Ammon's horn (tissue), 1 donor: Measurements from ENCODE around the gene UBA7.

Source experiments
- DNase-seq: peaks from one replicate; pipeline ENCODE4 v3.0.0-alpha.2; 2016; ENCODE audit warnings: low spot score

Gene UBA7

GRCh38 chr3:49804141-49805041 lies 9.4 kb downstream of the UBA7 start:
- DNase-seq, result no peak

GRCh38 chr3:49803465-49804140 lies 10.2 kb downstream of the UBA7 start:
- DNase-seq, result peak; percentile 57

GRCh38 chr3:49802719-49803464 lies 10.9 kb downstream of the UBA7 start, which contains the start of gene INKA1:
Gene INKA1, plus strand, starts transcription at chr3:49803261. Its CDS starts 132 bp downstream, at chr3:49803393.
- peak; percentile 94 for DNase-seq

GRCh38 chr3:49801160-49801559 lies 12.6 kb downstream of the UBA7 start:
- no peak for DNase-seq

DNA sequence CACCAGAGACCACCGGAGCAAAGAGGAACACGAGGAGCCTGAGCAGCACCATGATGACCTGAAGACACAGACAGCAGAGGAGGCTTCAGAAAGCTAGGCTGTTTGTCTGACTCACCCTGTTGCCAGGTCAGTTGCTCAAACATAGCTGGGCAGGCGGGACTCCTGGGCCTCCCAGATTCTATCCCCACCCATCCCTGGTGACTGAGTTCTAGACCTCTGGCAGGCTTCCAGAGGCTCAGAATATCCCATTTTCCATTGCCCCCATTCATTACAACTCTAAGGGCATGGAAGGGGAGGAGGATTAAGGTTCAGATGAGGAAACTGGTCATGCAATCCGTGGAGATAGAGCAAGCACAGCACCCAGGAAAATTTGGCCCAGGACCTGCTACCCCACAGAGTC lies 14.0 kb downstream of the UBA7 start, which contains the start of gene CDHR4:
TSS of gene CDHR4 (minus strand) at position 113 of the 400 bp plus-strand sequence. CDS start at position 52, 61 bp downstream.
- no peak for DNase-seq

DNA sequence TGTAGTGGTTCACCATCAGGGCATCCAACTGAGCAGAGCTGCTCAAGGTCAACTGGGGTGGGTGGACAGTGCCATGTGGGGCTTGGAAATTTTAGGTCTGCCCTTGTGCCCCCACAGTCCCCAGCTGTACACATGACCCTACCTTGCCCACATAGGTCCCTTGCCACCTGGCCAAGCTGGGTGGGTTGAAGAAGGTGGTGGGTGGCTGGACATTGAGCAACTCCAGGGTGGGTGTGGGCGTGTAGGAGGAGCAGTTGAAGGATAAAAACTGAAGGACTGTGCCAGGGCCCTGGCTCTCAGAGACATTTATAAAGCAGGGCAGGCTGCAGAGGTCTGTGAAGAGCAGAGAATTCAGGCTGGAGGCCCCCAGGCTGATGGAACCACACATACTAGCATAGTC lies 14.6 kb downstream of the UBA7 start:
- no peak for DNase-seq

- DNase-seq, result no peak
Observed at GRCh38 chr3:49794926-49795905, 18.5 kb downstream of the UBA7 start.

DNA sequence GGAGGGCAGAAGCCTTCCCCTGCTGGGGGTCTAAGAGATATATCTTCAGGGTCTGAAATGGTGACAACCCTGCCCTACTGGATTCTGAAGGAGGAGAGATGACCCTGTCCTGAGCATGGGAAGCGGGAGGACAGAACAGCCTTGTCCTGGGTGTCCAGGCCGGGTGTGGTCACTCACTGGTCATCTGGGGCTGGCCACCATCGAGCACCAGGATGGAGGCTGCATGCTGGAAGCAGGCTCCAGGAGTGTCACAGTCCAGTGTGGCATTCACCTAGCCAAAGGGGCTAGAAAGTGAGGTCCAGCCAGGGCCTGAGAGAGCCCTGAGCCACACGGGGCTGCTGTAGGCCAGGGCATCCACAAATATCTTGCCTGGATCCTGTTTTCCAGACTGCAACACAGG lies 19.3 kb downstream of the UBA7 start:
- no peak for DNase-seq

DNA sequence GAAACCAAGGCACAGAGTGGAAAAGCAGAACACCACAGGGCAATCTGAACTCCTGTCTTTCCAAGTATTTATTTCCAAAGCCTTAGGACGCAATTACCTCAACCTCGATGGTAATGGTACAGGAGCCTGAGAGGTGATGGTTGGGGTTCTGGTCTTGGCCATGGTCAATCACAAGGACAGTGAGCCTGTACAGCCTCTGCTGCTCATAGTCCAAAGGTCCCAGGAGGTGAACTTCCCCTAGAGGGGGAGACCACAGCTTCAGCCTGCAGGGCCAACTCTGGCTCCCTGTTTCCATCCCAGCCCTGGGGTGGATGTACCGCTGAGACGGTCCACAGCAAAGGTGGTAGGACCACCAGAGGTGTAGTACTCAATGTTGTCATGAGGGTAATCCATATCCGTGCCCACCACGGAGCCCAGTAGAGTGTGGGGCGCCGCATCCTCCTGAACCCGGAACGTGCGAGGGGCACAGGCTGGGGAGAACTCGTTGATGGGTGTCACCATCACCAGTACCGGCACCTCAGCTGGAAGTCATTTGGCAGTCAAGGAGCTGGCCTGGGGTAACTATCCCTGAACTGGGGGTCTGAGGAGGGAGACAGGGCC lies 20.2 kb downstream of the UBA7 start:
- no peak for DNase-seq

- no peak for DNase-seq
Observed at GRCh38 chr3:49792371-49793150, 21.2 kb downstream of the UBA7 start.

GRCh38 chr3:49791571-49791970 lies 22.2 kb downstream of the UBA7 start:
- no peak for DNase-seq

DNA sequence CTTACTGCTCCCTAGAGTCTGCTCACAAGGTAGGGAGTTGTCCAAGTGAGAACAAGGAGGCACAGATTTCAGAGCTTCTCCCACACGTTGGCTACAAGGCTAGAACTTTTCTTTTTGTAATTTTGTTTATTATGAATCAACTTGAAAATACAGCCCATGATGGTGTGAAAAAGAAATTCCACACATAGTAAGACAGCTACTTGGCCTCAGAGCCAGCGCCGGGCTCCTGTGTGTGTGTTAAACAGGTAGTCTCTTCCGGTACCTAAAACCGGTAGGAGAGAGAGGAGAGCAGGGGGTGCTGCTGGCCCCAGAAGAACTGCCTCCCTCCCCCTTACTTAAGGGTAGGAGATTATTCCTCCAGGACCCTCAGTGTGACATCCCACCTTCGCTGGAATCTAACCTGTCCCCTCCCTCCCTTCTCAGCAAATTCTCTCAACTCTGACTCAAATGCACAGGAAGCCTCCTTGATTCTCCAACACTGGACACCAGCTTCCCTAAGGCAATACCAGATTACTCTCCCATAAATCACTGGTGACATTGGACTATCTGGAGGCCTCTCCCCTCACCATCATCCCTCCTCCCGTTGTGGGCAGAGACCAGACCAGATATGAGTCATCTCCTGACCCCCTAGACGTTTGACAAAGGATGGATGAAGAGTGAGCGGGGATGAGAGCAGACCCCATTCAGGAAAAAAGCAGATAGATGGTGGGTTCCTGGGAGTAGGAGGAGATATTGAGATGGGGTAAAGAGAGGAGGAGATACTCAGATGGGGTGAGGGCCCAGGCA lies 22.9 kb downstream of the UBA7 start:
- no peak for DNase-seq

- no peak for DNase-seq
Observed at GRCh38 chr3:49788056-49788455, 25.7 kb downstream of the UBA7 start.

GRCh38 chr3:49787536-49787935 lies 26.2 kb downstream of the UBA7 start:
- no peak for DNase-seq

DNA sequence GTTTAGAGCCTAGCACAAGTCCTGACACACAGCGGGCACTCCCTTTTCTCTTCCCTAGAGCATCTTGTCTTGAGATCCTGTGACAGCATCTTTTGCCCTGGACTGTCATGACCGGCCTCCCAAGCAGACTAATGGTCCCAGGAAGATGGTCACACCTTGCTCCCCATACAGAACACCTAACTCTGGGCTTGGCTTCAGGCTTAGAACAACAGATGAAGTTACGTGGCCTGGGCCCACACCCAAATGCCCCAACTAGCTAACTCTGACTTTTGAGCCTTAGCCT lies 26.6 kb downstream of the UBA7 start:
- peak; percentile 43 for DNase-seq

DNA sequence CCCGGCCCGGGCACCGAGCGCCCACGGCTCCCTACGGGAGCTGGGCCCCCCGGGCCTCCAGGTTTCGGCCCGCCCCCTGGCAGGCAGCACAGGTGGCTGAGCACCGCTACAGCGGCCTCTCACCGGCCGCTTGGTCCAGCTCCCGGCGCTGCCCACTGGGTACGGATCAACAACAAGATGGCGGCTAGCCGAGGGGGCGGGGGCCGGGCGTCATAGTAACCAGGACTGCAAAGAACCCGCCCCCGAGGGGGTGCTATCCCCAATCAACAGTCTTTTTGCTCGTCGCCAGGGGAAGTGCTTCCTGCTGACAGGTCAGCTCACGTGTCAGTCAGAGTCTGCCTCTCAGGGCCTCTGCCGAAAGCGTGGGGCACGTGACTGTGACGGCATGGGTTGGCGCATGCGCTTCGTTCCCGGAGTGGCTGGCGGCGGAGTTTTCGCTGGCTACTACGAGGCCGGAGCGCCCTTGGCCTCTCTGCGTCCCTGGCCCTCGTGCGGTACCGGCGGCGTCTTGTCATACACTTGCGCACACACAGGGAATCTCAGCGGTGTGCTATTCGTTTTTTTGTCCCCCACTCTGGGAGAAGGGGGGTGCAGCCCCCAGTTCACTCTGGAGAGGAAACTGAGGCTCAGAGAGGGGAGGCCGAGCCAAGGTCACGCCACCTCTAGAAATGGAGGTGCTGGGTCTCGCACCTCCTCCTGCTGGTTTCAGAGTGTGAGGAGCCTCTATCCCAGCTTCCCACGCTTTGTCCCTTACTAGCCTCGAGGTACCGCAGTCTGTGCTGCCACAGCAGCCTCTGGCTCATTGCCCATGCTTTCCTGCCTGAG lies 27.2 kb downstream of the UBA7 start, which contains the start of gene IP6K1:
TSS of gene IP6K1 (minus strand) at position 186 of the 825 bp plus-strand sequence. CDS start 38,502 bp downstream, outside the sequence.
- DNase-seq, result peak; percentile 100

- no peak for DNase-seq
Observed at GRCh38 chr3:49785565-49786356, 28.0 kb downstream of the UBA7 start.
